NCI-H524 (cell line): ENCODE data around the gene CLCN4.
A peak's percentile ranks its signal among the peaks of the same experiment; 100 is the strongest.

ENCODE experiments used
- DNase-seq, 2 experiments: peaks; one replicate each; lab custom pipeline; 2025; lab: John Stamatoyannopoulos, UW

The CLCN4 gene

DNA sequence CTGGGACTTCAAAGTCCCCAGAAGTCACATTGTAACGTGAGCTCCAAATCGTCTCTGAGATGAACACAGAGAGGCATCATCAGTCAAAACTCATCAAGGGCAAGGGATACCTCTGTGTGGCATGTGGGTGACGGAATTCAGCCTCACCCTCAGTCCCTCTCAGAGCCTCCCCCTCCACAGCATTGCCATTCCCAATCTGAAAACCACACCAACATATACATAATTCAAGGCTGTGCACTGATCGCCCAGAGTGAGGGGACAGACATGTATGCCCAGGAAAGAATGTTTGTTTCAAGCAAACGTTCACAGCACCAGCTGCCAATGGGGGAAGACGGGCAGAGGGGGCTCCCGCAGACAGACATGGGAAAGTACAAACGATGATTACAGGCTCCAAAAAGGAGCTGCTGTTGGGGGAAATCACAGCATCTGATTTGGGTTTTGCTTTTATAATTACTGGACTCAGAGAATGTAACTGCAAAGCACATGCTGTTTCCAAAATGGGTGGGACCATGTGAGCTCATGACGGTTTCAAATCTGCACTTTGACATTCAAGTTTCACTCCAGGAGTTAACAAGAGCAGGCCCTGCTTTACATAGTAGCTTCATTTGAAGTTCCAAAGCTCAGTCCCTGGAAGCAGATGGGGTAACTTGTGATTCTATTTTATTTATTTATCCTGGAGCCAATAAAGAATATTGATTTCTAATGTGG is 88.3 kb downstream of the CLCN4 start:
- DNase-seq = no peak

DNA sequence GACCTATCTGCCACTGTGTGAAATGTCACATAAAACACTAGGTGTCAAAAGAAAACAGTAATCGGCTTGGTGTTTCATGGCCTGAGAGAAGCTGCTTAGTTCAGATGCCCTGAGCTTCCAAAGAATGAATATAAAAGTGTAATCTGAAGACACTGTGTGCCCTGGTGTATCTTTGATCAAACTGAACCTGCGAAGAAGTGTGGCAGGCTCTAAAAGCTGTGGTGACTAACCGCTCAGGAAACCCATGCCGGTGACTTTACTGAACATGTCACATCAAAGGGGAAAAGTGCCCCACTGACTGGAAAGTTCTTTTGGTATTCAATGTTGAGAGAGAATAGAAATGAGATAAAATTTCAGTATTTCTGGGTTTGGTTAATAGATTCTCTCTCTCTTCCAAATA is 89.1 kb downstream of the CLCN4 start:
- no peak for DNase-seq

DNA sequence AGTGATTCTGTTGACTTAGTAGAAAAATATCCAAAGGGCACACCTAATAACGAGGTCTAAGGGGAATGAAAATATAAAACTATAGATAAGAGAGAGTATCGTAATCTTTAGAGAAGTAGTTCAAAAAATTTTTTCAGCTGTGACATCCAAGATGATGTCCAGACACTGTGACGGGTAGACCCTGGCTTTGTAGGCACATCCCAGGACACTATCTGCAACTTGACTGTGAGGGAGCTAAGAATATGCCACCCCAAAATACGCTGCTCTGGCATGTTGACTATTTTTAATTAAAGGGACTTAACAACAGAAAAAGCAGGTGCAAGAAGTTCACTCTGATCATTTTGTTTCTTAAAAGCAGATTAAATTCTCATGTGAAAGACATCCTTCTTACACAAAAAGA is 89.5 kb downstream of the CLCN4 start:
- no peak for DNase-seq

DNA sequence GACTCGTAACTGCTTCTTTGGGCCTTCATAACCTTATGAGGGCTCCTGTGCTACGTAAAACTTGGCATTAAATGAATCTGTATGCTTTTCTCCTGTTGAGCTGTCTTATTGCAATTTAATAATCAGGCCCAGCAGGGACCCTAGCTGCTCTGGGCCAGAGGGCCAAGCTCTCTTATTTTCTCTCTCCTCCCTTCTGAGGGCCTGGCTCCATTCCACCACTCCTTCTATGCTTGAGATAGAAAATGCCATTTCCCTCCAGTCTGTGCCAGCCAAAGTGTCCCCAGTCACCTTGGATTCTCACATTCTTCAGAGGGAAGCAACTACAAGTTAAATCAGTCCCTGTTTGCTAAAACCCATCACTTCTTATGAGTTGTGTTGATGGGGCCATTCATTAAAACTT is 90.1 kb downstream of the CLCN4 start:
- no peak for DNase-seq

DNA sequence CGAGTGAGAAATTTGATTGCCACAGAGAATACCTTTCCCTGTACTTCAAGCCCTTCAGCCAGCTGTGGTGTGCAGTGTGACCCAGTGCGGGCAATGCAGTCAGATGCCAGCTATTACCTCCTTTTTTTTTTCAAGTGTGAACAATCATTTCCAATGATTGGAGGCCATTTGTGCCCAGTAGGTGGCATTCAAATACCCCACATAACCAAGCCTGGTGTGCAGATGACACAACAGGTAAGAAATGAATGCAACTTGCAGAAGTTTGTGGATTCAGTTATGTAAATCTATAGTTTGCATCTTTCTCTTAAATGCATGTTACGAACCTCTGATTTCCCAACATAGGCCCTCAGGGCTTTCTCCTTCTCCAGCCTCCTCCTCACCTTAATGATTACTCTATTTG is 98.0 kb downstream of the CLCN4 start:
- peak; percentile 26 to 53 for DNase-seq

DNA sequence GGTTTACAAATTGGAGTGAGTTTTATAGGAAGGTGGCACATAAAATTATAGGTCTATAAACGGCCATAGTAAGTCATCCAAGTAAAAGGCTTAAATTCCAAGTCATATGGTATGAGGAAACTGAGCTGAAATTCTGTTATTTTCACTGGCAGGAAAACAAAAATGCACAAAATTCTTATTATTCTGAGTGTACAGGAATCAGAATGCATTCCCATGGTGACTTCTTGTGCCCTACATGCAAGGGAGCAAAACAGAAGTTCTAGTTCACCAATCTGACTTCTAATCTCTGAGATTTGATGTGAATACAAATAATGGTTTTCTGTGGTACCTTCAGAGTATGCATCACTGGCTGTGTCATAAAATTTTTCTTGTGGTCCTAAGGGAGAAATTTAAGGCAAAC is 102.9 kb downstream of the CLCN4 start:
- DNase-seq = no peak

DNA sequence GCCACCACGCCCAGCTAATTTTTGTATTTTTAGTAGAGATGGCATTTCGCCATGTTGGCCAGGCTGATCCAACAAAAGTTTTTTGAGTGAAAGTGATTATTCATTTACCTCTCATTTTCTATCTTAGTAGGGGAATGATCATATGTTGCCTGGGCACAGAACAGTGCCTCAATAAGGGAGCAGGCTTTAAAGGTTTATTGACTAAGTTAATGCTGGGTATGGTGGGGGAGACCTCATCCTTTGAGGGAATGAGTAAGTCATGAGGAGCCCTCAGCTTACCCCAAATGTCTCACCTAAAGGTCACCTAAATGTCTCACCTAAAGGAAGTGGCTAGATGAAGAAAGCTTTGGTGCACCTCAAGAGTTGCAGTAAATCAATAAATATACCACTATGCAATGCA is 109.0 kb downstream of the CLCN4 start:
- no peak for DNase-seq

DNA sequence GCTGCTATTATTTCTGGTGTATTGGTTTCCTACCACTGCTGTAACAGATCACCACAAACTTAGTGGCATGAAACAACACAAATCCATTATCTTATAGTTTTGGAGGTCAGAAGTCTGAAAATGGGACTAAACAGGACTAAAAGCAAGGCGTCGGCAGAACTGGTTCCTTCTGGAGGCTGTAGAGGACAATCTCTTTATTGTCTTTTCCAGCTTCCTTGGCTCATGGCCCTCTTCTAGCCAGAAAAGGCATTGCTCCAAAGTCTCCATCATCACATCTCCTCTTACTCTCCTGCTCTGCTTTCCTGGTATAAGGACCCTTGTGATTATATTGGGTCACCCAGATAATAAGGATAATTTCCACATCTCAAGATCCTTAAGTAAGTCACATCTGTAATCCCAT is 121.9 kb downstream of the CLCN4 start:
- peak; percentile 69 to 79 for DNase-seq

DNA sequence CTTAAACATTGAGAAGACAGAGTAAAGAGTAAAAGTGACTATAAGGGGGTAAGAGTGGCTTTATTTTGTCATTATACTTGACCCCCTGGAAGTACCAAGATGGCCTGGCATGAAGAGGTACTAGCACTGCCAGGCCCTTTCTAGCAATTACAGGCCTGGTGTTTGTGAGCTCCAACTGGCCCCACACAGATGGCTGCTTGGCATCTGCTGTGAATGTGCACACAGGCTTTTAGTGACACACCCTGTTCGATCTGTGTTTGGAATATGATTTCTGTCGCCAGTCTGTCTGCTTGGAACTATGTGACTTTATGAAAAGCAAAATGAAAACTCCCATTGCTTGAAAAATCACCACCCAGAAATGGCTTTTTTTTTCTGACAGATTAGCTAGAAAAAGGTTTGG is 123.3 kb downstream of the CLCN4 start:
- peak; percentile 2 to 68 for DNase-seq

DNA sequence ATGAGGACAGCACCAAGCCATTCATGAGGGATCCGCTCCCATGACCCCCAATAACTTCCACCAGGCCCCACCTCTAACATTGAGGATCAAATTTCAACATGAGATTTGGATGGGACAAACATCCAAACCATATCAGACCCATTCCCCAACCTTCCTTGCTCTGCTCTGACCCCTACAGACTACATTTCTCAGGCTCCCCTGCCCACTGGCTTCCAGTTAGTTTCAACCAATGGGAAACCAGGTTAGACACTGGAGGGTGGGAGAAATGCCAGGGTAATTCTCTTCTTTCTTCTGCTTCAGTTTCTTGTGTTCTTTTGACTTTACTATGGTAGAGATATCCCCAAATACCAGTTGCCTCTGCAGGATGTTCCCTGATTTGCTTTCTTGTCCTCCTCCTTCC is 125.7 kb downstream of the CLCN4 start:
- DNase-seq = no peak

DNA sequence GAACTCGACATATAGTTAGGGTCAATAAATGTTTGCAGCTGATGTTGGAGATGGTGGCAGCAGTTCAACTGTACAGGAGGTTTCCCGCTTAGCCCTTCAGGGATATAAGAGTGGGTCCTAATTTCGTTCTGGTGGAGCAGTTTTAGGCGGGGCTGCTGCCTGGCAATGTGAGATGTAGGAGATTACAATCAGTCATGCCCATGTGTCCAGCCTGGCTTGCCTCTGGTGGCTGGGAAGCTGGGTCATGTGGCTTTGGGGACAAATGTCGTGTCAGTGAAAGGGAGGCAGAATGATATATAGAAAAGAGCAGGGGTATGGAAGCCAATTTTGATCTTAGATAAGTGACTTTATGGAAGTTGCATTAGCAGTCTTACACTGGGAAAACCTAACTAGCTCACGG is 129.4 kb downstream of the CLCN4 start:
- no peak for DNase-seq
